Daoy (cell line): Measurements from ENCODE around the gene TANGO2. TPM values are rescaled to one million over a fixed set of nuclear protein-coding genes. Genes with fewer than 3 reads are reported as not detected.
A peak's percentile ranks its signal among the peaks of the same experiment; 100 is the strongest.

Source experiments
- DNase-seq: peaks from one replicate; pipeline ENCODE4 v3.0.0-alpha.2; 2015; ENCODE audit warnings: low read depth
- total RNA-seq: library from RNA; depleted of rRNA; stranded (reverse); fragments of >200 nt; shearing (Covaris generic); gene quantifications from 2 replicates; pipeline ENCODE4 v1.2.3, GENCODE V29; 2014

TANGO2 gene
- total RNA-seq, 1 experiment from 2014 or later = 21.1 TPM

DNA sequence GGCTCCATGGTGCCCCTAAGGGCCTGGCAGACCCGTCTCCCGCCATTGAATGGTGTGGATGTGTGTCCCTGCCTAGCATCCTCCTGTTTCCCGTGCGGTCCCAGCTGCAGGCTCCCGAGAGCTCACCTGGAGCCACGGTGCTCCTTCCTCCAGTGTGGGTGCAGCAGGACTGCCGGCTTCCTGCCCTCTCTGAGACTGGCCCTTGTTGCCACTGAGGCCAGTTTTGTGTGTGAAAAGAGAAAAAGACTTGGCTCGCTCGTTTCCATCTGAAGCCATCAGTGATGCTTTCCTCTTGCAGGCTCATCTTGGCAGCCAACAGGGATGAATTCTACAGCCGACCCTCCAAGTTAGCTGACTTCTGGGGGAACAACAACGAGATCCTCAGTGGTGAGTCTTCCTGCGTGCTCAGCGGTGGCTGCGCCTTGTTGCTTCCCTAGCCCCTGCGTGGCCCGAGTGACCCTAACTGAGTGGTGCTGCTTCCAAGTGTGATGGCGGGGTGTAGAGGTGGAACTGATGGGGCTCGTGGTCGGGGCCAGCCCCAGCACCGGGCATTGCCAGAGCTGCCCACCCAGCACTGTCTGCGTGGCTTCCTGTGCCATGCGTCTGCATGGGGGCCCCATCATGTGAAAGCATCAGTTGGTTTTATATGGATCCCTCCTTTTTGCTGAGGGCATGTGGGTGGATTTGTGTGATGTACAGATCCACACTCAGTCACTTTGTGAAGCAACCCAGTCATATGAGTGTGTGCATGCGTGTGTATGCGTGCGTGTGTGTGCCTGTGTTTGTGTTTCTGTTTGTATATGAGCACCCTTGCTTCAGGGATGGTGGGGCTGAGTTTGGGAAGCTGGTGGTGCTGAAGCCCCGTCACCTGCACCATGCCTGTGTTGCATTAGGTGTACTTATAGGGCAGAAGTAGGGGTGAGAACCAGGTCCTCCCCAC, 22.4 kb downstream of the TANGO2 start:
- DNase-seq = no peak

DNA sequence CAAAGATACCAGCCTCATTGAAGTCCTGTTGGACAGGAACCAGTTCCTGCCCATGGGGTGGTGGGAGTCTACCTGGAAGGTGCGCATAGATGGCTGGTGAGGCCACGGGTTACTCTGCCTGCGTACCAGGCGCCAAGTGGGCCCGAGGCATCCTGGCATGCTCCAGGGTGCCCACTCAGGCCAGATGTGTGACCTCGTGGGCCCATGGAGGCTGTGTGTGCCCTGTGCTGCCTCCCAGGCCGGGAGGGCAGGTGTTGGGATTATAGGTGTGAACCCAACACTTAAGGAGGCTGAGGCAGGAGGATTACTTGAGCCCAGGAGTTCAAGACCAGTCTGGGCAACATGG, 23.1 kb downstream of the TANGO2 start:
- no peak for DNase-seq

DNA sequence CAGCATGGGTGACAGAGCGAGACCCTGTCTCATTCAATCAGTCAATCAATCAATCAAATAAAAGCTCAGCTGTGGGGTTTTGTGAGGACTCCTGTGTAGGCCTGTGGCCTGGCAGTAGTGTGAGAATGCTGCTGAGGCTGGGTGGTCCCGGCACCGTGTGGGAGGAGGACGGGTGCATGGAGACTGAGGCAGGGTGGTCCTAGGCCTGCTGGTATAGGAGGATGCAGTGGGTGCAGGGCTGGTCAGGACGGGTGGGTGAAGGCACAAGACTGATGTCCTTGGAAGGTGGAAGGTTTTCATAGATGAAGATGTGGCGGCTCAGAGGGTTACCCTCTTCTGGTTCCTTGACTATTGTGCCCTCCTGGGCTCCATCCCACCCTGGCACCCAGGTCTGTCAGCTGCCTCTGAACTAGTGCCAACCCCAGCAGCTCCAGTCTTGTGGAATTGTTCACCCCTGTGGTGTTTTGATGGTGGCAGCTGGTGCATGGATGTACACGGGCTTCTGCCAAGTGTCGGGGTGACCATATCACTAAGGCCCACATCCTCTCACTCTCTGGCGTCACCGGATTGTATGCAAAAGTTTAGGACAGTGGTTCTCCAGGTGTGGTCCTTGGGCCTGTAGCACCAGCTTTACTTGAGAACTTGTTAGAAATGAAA, 23.7 kb downstream of the TANGO2 start:
- no peak for DNase-seq

DNA sequence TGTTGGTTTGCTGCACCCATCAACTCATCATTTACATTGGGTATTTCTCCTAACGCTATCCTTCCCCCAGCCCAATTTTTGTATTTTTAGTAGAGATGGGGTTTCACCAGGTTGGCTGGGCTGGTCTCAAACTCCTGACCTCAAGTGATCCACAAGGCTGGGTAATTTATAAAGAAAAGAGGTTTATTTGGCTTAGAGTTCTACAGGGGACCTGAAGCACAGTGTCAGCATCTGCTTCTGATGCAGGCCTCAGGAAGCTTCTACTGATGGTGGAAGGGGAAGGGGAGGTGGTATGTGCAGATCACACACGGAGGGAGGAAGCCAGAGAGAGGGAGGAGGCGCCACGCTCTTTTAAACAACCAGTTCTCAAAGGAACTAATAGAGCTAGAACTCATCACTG, 25.8 kb downstream of the TANGO2 start:
- no peak for DNase-seq

DNA sequence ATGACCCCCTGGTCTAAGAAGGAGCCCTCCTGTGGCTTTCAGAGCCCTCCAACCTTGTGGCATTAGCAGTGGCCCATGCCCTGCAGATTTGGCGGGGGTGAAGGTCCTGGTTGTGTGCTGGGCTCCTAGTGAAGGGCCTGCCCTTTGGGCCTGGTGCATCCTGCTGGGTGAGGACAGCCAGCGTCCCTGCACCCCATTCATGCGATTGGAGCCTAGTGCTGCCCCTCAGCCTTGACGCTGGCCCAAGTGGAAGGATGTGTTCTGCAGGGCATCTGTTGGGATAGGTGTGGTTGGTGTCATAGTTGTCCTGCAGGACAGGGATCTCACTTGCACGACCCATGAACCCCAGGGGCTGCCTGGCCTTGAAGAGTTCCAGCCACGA, 31.0 kb downstream of the TANGO2 start:
- DNase-seq = no peak

DNA sequence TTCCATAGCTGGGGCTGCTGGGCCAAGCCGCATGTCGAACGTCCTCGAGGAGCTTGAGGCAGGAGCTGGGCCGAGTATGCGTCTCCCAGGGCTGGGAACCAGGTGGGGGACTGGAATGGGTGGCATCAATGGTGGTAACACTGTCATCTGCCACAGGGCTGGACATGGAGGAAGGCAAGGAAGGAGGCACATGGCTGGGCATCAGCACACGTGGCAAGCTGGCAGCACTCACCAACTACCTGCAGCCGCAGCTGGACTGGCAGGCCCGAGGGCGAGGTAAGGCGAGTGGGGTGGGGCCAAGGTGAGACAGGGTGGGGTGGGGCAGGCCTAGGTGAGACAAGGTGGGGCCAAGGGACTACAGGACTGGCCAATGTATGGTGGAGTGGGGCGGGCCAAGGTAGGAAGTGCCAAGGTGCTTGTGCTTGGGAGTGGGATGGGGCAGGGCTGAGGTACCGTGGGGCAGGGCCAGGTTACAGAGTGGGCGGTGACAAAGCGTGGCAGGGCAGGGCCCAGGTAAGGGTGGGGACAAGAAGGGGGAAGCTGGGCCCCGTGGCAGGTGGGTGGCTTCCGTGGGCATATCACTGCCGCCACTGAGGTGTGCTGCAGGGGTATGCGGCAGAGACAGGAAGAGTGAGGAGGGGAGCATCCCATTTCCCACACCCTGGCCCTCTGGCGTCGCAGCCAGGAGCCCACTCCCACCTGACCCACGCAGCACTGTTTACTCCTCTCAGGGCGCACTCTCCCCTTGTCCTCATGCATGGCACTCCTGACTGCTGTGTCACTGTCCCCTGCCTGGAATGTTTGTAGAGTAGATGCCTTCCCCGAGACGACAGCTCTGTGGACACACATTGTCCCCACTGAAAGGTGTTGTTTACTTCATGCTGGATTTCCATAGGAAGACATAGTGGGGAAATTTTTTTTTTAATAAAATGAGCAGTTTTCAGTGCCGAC, 31.7 kb downstream of the TANGO2 start:
- DNase-seq = no peak

DNA sequence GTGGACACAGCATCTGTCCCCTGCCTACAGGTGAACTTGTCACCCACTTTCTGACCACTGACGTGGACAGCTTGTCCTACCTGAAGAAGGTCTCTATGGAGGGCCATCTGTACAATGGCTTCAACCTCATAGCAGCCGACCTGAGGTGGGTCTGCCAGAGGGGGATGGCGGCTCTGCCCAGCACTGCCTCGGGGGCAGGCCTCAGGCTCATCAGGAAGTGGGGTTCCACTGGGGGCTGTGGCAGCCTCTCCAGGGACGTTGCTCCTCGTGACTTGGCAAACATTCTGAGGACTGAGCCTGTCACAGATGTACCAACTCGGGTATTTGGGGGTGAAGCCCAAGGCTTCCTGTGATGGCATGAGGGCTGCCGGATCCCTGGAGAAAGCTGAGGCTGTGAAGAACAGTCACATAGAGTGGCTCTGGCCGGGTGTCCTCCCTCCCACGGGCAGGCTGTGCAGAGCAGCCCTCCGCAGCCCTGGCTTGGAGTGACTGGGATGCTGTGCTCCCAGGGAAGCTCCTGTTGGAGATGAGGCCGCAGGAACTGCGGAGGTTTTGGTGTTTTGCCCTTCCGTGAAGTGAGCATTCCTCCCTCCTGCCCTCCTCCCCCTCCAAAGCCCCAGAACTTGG, 32.6 kb downstream of the TANGO2 start:
- DNase-seq = no peak

DNA sequence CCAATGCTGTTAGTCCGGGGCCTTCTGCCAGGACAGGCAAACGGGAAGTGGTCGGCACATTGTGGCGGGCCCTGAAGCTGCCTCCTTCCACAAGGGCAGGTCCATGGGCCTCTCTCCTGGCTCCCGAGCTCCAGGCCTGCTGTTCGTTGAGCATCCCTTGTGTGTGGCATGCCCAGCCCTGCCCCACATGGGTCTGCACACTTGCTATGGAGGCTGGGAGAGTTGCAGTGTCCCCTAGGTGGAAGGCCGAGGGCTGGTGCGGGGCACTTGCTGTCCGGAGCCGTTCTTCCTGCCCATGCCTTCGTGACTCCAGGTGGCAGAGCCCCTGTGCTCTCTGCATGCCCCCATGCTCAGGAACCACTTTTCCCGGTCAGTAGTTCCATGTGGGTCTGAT, 33.1 kb downstream of the TANGO2 start:
- no peak for DNase-seq

DNA sequence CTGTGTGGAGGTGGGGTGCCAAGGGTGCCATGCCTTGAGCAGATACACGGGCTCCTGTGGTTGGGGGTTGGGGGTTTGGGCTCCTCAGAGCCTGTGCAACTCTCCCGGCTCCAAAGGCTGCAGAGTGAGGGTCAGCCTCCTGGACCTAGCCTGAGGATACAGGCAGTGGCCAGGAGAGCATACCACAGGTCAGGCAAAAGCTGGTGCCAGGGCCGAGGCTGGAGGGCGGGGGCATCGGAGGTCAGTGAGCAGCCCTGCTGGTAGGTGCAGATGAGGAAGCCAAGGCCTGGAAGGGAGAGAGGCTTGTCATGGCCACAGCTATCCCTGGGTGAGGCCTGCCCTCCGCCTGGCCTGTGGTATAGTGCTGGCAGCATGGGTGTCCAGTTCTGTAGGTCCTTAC, 33.6 kb downstream of the TANGO2 start:
- no peak for DNase-seq

DNA sequence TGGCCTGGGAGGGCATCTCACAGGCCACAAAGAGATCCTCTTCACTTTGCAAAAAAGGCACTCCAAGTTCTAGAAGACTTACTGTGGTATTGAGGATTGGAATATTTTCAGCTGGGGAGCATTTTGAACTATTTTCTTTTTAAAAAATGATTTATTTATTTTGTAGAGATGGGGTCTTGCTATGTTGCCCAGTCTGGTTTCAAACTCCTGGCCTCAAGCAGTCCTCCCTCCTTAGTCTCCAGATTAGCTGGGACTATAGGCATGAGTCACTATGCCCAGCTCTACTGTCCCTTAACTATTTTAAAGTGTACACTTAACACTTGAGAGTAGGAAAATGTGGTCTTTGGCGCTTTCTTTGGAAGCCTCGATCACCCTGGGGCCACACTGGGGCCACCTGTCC, 34.2 kb downstream of the TANGO2 start:
- no peak for DNase-seq

DNA sequence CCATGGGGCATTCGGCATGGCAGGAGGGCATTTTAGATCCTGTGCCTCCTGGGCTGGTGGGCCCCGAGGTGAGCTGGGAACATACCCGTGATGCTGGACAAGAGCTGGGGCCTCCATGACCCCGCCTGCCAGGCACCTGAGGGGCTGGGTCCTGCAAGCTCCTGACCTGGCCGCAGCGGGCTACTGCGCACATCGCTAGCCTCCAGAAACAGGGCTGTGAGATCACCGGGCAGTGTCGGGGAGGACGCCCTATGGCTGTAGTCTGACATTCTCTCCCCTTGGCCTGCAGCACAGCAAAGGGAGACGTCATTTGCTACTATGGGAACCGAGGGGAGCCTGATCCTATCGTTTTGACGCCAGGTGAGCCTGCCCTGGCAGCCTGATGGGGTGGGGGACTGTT, 34.7 kb downstream of the TANGO2 start:
- no peak for DNase-seq

DNA sequence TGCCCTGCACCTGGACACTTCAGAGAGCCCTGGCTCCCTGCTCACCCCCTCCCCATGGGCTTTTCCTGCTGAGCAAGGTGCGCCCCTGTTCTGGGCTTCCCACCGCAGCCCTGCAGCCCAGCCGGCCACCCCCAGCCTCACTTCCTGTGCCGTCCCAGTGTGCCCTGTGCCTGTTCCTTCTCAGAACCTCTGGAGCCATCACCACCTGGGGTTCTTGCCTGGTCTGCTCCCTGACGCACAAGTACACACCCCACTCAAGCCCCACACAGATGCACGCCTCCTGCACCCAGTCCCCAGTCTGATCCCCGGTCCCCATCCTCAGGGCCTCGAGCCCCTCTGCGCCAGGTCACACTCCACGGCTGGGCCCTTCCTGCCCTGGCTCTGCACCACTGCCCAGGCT, 35.3 kb downstream of the TANGO2 start:
- no peak for DNase-seq

DNA sequence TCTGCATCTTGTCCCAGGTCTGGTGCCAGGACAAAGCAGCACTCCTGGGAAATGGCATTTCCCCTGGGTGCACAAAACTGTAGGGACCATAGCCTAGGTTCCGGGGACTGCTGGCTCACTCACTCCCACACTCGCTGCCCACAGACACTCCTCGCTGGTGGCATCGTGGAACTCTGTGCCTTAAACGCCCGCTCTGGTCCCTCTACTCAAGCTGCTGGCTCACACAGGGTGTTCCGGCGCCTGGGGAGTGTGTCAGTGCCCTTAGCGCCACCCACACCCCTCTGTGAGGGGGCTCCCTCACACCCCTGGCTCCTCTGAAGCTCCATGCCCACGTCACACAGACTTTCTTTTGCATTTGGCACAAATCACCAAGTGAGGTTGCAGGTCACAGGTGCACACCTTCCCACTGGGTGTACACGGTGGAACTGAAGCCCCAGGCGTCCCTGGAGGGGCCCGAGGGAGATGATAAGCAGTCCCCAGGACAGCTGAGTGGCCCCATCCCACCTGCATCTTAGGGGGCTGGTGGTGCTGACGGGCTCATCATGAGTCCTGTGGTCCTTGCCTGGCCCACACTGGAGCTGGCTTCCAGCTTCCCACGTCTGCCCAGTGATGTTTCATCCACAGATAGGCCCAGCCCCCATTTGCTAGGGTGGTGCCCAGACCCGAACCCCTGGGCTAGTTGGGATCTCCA, 35.9 kb downstream of the TANGO2 start:
- DNase-seq = no peak

DNA sequence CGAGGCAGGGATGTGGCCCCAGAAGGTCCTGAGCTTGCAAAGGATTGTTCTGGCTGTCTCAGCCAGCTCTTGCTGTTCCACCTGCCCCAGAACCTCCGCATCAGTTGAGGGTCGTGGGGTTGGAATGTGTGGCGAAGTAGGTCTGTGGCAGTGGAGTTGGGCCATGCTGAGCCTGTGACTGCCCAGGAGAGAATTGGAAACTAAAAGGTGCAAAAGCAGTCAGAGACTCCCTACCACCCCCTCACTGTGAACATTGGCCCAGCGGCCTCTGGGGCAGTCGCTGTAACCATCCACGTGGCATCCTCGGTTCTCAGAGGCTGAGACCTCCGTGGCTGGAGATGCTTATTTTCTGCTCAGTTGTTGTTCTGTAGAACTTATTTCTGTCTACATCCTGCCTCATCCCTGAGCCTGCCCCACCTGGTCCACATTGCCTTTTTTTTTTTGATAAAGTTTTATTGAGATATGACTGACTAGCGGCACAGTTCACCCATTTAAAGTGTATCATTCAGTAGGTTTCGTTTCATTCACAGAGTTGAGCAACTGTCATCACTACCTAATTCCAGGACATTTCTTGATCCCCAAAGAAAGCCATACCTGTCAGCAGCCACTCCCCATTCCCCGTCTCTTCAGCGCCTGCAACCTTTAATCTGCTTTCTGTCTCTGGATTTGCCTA, 36.8 kb downstream of the TANGO2 start:
- DNase-seq = no peak

DNA sequence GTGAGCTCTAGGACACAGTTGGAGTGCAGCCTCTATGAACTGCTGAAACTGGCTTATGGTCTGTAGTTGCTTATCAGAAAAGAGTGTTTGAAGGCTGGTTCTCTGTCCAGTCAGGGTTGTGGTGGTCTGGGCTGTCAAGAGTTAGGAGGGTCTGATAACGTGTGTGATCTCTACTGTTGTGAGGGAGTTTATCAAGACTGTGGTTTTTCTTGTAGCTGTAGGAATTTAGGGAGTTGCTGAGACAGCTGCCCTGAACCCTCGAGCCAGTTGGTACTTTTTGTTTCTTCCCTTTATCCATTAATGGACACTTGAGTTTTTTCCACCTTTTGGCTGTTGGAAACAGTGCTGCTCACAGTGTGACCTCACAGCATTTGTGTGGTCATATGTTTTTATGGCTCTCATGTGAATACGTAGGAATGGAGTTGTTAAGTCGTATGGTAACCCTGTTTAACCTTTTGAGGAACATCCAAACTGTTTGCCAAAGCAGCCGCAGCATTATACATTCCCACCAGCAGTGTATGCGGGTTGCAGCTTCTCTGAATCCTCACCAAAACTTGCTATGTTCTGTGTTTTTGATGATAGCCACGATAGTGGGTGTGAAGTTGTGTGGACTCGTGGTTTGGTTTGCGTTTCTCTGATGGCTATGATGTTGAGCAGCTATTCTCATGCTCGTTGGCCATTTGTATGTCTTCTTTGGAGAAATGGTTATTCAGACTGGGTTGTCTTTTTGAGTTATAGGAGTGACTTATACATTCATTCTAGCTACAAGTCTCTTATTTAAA, 38.3 kb downstream of the TANGO2 start:
- no peak for DNase-seq

DNA sequence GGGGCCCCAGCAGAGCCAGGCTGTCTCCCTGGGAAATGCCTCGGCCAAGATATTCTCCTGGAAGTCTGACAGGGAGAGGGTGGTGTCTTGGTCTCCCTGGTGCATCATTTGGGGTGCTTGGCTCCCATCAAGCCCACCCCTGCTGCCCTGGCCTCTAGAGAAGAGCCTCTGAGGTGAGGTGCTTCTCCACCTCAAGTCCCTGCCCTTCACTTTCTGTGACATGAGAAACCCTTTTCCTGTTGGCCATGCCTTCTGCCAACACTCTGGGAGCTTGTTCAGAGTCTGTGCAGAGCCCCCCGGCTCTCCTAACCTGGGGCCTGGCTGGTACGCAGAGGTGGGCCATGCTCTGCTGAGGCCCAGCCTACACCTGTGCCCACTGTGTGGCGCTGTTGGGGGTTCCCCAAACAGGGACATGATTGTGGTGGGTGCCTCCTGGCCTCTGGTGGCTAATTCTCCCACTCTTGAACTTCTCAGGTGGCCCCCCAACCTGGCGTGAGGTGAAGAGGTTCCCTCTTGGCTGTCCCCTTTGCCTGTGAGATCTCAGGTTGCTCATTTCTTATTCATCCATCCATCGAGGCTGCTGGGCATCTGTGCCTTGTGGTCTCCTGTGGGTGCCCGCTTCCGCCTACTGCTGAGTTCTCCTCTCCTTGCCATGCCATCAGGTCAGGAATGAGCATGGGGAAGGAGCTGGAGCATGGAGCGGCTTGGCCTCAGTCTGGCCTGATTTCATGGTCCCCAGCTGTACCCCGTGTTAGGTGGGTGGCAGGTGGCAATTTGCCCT, 40.0 kb downstream of the TANGO2 start:
- no peak for DNase-seq

DNA sequence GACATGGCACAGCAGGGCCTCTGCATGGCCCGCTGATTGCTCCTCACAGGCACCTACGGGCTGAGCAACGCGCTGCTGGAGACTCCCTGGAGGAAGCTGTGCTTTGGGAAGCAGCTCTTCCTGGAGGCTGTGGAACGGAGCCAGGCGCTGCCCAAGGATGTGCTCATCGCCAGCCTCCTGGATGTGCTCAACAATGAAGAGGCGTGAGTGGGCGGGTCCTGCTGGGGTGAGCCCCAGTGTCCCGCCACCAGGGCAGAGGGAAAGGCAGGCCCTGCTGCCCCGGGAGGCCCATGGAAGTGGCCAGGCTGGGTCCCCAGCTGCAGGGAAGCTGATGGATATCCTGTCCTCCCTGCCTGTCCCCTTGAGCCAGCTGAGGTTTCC, 40.6 kb downstream of the TANGO2 start:
- peak; percentile 67 for DNase-seq

DNA sequence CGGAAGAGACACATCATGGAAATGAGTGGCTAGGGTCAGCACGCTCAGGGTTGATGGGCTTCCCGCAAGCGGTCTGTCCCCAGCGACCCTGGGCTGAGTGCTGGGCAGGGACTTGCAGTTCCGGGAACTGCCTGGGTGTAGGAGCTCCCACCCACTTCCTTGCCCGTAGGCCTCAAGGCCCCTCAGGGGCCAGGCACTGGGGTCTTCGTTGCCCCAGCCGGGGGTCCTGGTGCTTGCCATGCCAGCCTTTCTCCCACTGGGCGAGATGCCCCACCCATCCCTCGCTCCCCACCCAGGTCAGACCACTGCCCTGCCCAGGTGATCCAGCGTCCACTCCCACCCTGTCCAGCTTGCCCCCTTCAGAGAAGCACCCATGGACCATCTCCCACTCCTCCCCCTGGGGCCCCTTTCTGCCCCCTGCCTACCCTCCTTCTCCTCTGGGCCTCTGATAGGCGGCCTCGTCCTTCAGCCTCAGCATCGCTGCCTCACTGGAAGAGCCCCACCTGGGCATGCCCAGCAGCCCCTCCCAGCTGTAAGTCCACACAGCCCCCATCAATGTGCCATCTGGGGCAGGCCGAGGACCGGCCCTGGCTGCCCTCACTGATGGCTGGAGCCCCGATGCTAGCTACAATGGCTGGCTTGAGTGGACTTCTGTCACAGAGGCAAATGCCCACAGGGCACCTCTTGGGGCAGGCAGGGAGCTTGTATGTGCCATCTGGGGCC, 41.3 kb downstream of the TANGO2 start:
- no peak for DNase-seq

DNA sequence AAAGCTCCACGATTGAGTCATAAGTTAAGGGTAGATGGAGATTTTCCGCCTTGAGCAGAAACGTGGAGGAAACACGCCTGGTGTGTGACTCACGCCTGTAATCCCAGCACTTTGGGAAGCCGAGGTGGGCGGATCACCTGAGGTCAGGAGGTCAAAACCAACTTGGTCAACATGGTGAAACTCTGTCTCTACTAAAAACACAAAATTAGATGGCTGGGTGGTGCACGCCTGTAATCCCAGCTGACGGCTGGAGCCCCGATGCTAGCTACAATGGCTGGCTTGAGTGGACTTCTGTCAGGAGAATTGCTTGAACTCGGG, 41.8 kb downstream of the TANGO2 start:
- DNase-seq = peak; percentile 79
